ENCODE results near the gene NLGN3.

DNA sequence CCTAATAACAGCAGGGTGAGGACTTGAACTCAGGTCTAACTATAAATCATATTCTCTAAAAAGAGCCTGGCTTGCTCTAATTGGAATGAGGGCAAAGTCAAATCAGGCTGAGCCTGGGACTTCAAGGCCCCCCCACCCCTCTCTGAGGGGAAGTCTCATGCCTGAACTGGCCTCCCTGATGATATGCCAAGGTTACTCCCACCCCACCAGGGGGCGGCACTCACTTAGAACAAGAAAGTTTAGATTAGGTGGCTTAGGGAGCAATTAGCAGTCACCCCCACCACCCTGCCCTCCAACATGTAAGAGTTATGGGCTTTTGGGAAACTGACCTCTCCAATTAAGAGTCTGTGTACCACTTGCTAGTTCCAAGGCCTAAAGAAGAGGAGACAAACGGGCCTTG lies 46.3 kb upstream of the NLGN3 start:
- no peak for TF ChIP-seq EZH2 (IDR thresholded peaks at IDR 0.05; ENCODE audit: borderline replicate concordance, low read depth, low read length, severe bottlenecking)
- TF ChIP-seq, protein P1, sequence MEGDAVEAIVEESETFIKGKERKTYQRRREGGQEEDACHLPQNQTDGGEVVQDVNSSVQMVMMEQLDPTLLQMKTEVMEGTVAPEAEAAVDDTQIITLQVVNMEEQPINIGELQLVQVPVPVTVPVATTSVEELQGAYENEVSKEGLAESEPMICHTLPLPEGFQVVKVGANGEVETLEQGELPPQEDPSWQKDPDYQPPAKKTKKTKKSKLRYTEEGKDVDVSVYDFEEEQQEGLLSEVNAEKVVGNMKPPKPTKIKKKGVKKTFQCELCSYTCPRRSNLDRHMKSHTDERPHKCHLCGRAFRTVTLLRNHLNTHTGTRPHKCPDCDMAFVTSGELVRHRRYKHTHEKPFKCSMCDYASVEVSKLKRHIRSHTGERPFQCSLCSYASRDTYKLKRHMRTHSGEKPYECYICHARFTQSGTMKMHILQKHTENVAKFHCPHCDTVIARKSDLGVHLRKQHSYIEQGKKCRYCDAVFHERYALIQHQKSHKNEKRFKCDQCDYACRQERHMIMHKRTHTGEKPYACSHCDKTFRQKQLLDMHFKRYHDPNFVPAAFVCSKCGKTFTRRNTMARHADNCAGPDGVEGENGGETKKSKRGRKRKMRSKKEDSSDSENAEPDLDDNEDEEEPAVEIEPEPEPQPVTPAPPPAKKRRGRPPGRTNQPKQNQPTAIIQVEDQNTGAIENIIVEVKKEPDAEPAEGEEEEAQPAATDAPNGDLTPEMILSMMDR (IDR thresholded peaks at IDR 0.05; ENCODE audit: borderline replicate concordance, extremely low read depth, low read length, poor library complexity, severe bottlenecking): peak; percentile 83
